GM19043 (cell line): ENCODE measurements around the gene TTLL5.

ENCODE experiments used
- ATAC-seq: cut with Tn5 transposase; IDR thresholded peaks from one replicate; pipeline ENCODE4 v1.9.1; 2021; ENCODE audit warnings: low read depth; ENCODE audit not compliant: unreplicated experiment

The TTLL5 gene

DNA sequence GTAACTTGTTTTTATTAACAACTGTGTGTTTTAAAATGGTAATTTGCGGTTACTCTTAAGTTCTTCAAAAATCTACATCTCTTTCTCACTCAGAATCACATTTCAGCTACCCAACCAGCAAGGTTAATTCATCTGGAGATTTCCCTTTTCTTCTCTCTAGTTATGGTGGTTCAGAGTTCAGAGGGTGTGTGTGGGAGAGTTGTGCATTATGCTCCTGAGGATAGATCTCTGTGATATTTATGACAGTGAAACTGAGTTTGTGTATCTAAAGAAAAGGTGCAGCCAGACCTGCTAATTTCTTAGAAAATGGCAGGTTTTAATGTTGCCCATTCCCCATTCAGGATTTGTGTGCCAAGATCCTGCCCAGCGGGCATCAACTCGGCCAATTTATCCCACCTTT is 73.8 kb downstream of the TTLL5 start:
- ATAC-seq: no peak

DNA sequence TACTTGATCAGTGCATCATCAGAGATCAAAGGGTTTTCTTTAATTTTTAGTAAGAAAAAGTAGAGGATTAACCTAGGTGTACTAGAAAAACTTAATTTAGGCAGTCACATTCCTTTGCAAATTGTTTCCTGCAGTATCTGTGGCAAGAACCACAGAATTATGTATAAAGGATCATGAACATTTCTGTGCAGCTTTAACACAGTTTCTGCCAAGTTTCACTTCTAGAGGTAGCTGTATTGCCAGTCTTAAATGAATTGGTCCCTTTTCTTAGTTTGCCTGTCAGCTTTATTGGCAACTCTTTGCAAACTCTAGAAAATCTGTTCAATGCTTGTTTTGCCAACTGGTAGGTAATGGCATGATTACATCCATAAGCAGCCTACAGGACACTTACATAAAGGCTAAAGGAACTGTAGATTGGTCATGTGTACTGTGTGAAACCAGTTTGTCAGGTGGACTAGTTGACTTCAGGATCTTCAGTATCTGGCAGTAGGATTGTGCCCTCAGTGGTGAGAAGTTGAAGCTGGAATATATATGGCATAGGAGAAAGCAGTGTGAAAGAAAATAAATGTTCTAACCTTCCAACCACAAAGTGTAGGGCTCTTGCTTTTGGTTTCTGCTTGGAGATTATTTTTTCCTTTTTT is 75.9 kb downstream of the TTLL5 start:
- no peak for ATAC-seq

DNA sequence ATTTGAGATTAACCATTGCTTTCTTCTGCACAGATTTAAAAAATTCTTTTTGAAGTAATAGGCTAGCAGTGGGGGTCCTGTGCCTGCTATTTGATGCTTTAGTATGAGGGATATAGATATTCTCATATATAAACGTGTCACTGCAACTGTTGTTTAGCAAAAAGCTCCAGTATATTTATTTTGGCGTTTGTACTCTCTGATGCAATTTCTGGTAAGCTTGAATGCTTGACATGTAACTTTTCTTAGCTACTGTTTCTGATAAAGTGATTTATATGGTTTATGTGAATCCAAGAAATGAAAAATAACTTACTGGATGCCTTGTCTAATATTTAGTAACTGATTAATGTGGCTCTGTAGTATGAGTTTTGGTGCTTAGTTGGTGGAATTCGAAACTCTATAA is 77.1 kb downstream of the TTLL5 start:
- ATAC-seq: no peak

DNA sequence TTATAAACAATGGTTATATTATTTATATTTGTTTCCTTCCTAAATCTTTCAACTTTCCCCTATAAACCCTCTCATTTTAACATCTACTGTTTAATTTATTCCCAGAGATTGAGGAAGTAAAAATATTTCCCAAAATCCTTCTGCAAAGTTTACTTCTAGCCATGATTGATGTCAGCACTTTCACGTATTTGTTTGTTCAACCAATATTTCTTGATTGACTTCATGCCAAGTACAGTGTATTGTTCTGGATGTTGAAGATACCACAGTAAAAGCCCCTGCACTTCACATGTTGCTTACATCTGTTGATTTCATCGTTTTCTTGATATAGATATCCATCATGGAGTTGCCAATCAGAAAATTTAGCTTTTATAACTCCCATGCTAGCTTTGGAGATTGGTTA is 81.8 kb downstream of the TTLL5 start:
- ATAC-seq: no peak

DNA sequence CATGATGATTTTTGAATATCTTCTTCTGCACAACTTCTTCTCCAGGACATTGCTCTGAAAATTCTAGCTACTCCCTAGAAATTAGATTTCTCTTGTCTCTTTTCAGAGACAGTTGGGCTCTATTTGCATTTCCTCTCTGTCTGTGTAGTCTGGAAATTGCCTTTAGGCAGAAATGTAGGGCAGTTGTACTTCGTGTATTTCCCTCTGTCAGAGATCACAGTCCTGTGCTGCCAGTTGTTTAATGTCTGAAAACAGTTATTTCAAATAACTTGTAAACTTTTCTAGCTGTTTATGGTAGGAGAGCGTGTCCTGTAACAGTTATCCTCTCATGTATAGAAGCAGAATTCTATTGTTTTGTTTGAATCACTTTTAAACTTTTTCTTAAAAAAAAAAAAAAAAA is 86.9 kb downstream of the TTLL5 start:
- ATAC-seq: no peak

DNA sequence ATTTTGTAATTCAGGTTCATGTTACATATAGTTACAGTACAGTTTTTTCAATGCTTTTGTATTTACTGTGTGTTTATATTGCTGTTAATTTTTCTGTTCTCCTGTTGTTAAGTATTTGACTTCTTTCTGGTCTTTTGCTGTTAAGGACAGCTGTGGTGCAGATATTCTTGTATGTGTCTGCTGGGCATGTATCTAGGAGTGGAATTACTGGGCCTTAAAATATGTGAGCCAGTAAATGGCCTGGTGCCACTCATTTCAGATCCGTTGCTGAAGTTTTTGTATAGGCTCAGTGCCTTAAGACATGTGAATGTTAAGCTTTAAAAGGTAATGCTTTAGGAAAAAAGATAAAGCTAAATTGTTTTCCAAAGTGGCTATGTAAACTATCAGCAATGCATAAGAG is 87.3 kb downstream of the TTLL5 start:
- ATAC-seq: no peak

DNA sequence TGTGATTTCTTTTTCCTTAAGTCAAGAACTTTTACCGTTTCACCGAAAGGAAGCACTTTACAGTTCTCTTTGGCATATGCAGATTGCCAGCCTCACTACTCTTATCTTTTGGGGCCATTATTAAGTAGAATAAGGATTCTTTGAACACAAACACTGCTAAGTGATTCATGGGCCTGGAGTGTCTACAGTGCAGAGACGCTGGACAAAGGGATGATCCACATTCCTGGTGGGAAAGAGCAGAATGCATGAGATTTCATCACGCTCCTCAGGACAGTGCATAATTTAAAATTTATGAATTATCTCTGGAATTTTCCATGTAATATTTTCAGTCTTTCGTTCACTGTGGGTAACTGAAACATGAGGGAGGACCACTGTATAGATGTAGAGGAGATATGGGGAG is 90.2 kb downstream of the TTLL5 start:
- ATAC-seq: no peak

DNA sequence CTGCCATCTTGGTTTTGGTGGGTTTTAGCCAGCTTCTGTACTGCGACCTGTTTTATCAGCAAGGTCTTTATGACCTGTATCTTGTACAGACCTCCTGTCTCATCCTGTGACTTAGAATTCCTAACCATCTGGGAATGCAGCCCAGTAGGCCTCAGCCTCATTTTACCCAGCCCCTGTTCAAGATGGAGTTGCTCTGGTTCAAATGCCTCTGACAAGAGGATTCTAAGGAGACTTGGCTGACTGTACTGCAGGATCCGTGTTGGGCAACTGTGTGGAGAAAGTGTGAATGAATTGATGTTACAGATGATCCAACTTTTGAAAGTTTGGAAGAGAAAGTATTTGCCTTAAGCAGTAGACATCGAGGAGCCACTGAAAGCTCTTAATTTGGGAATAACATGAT is 91.0 kb downstream of the TTLL5 start:
- ATAC-seq: no peak

DNA sequence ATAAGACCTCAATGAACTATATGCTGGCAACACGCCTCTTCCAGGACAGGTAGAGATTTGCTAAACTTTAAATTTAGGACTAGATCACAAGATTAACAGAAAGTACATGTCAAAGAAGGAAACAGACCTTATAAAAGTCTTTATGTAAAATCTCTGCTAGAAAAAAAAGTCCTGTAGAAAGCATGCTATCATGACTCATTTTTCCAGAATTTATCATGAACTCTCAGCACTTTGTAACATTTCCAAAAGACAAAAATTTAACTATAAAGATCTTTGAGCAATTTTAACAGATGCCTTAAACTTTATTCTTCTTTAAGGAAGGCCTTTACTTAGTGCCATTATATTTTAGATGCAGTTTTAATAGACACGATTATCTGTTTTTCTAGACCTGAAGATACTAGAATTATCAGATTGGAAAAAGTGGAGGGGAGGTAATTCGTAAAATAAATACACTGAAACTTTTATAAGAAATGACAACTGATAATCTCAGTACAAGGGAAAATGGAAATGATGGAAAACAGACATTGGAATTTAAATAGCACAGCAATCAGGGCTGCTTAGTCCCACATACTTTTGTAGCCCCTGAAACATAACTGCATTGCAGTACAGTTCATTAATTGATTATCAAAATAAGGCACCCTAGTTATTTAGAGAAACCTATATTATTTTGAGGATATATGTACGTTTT is 92.0 kb downstream of the TTLL5 start:
- no peak for ATAC-seq

DNA sequence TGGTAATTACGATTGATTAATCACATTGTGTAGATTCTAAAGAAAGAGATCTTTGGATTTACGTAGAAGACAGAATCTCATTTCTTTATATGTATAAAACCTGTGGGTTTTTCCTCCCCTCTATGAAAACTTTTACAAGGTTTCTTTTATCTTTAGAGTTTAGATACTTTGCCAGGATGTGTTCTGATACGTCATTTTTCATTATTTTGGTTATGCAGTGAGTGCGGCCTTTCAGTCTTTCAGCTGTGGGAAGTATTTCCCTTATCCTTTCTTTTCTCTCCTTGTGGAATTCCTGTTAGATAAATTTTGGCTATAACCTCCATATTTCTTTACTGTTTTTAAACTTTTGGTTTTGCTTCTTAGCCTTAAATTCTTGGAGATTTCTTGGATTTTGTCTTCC is 92.7 kb downstream of the TTLL5 start:
- no peak for ATAC-seq

DNA sequence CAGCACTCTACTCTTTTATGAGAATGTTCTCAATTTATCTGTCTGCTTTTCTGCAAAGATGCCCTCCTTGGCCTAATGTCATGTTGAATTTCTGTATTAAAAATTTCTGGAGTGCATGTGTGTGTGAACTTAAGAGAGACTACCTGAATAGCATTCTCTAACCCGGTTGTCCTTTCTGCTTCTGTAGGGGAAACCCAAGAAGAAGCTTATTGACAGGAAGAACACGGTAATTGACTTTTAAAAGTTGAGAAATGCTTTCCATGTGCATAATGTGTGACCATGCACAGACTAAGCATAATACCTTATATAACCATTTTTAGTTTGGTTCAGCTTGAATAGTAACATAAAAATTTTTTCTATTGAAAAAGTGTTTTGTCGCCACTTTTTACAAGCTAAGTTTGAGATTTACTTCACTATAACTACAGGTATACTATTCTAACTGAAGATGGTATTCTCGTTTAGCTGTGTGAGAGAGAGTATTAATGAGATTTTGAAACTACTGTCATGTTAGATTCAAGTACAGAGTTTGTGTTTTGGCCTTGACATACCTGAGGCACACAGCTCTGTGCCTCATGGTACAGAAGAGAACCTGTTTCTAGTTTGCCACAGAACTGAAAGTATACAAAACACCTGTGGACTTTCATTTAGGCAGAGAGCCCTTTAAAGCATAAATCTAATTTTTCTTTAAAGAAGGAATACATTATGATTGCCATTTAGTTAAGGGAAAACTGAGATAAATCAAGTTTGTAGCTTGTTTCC is 96.8 kb downstream of the TTLL5 start:
- no peak for ATAC-seq

DNA sequence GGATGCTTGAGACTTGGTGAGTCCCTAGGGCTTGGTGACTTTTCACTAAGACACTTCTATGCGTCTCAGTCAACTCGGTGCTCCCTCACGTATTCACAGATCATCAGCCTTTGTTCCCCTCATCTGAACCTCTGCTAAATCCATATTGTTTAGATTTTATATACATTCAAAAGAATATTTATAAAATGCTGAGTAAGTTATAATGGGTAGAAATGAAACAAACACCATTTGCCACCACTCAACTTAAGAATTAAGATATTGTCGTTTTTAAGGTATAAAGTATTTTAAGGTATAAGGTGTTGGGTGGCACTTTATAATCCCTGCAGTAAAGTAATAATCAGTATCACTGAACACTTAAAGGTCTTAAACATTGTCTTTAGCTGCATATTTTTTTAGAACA is 103.0 kb downstream of the TTLL5 start:
- no peak for ATAC-seq

DNA sequence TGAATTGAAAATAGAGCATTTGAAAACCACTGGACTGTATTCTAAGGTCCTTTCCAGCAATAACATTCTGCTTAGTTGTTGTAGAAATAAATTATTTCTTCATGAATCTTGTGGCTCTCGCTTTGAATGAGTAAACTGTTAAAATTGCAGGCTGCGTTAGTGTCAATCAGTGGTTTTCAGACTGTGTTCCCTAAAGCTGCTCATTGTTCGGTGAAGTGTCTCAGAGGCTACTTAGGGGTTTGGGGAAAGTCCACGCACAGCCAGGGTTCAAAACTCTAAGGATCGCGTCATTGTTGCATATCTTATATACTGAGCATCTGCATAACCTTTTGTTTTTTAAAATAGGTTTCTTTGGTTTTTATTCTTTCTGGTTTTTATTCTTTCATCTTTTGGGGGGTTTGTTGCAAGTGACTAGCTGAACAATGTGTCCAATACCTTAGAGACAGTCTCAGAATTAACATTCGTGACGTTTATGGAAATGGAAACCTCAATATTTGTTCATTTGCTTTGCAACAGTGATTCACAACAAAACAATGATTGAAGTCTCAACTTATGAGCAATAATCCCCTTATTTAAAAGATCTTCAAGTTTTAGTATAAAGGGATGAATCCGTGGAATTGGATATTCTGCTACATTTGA is 108.1 kb downstream of the TTLL5 start:
- ATAC-seq: no peak

DNA sequence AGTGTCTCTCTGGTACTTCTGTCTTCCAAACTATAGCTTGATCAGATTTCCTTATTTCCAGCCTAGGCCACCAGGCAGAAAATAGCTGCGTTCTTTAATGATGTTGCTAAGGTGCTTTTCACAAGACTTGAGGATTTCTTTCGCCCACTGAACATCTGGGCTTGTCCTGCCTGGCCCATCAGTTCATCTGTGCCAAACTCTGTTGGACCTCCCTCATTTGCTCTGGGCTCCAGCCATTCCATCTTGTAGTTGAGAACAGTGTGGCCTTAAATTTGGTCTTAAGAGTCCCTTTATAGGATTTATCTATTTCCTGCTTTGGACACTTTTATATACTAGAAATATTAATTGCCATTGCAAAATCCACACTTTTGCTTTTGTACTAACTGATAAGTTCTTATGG is 109.6 kb downstream of the TTLL5 start:
- ATAC-seq: no peak

DNA sequence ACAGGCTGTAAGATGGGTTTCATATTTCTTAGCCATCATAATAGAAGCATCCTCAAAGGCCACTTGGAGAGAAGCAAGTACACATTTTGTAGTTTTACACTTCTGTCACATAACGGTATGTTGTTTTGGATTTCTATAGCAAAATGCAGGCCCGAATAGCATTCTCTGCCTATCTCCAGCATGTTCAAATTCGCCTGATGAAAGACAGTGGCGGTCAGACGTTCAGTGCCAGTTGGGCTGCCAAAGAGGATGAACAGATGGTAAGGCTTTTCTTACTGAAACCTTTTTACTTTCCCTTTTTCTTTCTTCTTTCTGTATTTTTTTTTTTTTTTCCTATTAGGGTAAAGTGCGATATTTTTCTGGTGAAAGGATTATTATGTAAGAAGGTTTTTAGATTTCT is 110.5 kb downstream of the TTLL5 start:
- ATAC-seq: no peak

DNA sequence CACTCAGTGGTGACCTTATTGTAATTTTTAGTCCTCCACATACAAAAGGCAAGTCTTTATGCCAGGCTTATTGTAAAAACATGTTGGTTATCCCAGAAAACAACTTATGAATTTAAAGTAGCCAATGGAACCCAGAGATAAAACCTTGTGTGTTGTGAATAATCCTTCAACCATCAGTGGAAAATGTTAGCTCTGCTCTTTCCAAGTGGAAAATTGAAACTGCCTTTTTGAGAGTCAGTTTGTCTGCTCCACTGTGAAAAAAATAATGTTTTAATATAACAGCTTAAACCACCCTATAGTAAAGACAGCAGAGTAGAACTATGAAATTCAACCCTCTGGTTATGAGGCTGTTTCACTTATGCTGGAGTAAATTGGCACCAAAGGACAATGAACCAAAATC is 112.0 kb downstream of the TTLL5 start:
- no peak for ATAC-seq

DNA sequence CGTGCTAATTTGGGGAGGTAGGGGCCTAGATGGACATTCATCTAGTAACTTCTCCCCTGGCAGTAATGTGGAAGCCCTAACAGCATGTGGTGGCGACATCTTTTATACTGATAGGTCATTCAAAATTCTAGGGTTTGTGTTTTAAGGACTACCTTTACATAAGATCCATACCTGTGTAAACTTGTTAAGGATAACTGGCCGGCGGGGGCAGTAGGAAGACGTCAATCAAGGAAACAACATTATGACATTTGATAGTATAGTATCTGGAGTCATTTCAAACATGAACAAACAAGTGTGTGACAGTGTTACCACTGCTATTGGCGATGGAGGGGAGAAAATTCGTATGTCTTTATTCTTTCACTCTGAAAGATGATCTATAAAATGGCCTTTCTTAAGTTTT is 120.0 kb downstream of the TTLL5 start:
- ATAC-seq: no peak

DNA sequence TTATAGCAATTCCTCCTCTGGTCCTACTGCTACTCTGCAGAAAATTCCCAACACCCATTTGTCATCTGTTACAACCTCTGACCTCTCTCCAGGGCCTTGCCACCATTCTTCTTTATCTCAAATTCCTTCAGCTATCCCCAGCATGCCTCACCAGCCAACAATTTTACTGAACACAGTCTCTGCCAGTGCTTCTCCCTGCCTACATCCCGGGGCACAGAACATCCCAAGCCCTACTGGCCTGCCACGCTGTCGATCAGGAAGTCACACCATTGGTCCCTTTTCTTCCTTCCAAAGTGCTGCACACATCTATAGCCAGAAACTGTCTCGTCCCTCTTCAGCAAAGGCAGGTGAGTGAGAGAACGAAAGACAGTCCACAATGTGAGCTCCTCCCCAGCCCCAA is 122.1 kb downstream of the TTLL5 start:
- ATAC-seq: no peak

DNA sequence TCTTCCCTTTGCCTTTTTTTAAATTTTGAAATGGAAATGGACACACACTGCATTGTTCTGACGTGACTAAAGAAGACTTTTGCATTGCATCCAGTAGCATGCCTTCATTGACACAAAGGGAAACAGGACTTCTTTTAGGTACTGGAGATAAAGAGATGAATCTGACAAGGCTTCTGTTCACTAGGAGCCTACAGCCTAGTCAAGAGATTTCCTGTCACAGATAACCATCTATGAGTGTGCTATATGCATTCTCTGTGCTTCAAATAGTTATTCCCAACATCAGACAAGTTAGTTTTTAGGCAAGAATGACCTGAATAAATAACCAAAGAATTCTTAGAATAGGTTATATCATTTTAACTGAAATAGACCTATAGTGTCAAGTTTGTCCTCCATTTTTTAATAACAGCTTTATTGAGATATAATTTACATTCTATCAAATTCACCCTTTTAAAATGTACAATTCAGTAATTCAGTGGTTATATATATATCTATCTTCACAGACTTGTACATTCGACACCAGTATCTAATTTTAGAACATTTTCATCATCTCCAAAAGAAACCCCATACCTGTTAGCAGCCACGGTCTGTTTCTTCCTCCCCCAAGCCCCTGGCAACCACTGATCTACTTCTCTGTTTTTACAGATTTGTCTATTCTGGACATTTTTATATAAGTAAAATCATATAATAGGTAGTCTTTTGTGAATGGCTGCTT is 122.7 kb downstream of the TTLL5 start:
- no peak for ATAC-seq

DNA sequence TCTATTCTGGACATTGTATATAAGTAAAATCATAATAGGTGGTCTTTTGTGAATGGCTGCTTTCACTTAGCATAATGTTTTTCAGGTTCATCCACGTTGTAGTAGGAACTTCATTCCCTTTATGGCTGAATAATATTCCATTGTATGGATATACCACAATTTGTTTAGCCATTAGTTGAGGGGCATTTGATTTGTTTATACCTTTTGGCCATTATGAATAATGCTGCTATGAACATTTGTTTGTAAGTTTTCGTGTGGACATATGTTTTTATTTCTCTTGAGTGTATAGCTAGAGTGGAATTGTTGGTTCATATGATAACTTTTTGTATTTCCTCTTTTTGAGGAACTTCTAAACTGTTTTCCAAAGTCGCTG is 123.3 kb downstream of the TTLL5 start:
- ATAC-seq: no peak

DNA sequence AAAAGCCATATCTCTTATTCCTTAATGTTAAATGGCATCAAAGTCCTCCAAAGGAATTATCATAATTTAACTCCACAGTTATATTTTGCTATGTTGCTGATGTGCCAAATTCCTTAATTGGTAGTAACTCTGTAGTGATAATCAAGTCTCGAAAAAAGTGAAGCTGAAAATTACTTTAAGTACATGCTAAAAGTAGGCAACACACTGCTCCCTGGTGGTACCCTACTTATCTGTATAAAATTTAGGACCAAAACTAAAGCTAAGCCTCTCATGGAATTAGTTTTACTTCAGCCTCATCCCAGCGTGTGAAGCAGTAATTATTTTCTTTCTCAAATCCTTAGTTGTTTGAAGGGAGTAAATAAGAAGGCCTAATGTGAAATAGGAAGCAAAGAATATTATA is 132.8 kb downstream of the TTLL5 start:
- ATAC-seq: no peak
